Caco-2 (cell line): ENCODE measurements around the gene RASGRP1. TPM values are rescaled to one million over a fixed set of nuclear protein-coding genes. Genes with fewer than 3 reads are reported as not detected.

Source experiments
- BruUV-seq: library from RNA; stranded (reverse); fragments of 400-500 nt; replicated peaks from 2 replicates; lab custom pipeline; 2021; lab: Mats Ljungman, UMichigan
- CTCF ChIA-PET: fragments of 300-600 bp; sonication (Branson Sonifier 250); formaldehyde crosslinking; loops from one replicate; lab custom pipeline; 2022; ENCODE audit warnings: antibody characterized with exemption; lab: Charles Lee
- POLR2A ChIA-PET: fragments of 300-600 bp; sonication (Branson Sonifier 250); formaldehyde crosslinking; loops from one replicate; lab custom pipeline; 2022; ENCODE audit warnings: antibody characterized with exemption; lab: Charles Lee
- DNase-seq, 2 experiments: peaks; one replicate each; pipeline versions ENCODE4 v3.0.0 to v3.0.0-alpha.2; 2020 to 2022
- H3K27me3 ChIP-seq: replicated peaks from 2 replicates; pipeline ENCODE4 v1.6.0; 2011; ENCODE audit warnings: low read length; ENCODE audit not compliant: control insufficient read depth, insufficient read depth
- H3K36me3 ChIP-seq: 2 replicates; pipeline ENCODE4 v1.5.1; 2011; ENCODE audit warnings: low read length; ENCODE audit not compliant: control insufficient read depth, insufficient read depth
- H3K4me1 ChIP-seq: fragments of 250-450 bp; sonication (Bioruptor Pico); 2 replicates; pipeline ENCODE4 v1.5.1; 2020; ENCODE audit warnings: mild to moderate bottlenecking
- H3K4me3 ChIP-seq: 2 replicates; pipeline ENCODE4 v1.5.1; 2011; ENCODE audit warnings: low read depth, mild to moderate bottlenecking, control low read depth, low read length
- H3K9me3 ChIP-seq: fragments of 250-450 bp; sonication (Bioruptor Pico); 2 replicates; pipeline ENCODE4 v1.5.1; 2020; ENCODE audit warnings: mild to moderate bottlenecking, moderate library complexity
- H3K27ac Mint-ChIP-seq: one replicate; pipeline ENCODE4 v1.8.0; 2022; ENCODE audit warnings: mixed read lengths; ENCODE audit not compliant: unreplicated experiment
- H3K27me3 Mint-ChIP-seq: one replicate; pipeline ENCODE4 v1.8.0; 2022; ENCODE audit warnings: mixed read lengths; ENCODE audit not compliant: insufficient read depth, unreplicated experiment
- H3K36me3 Mint-ChIP-seq: one replicate; pipeline ENCODE4 v1.8.0; 2022; ENCODE audit warnings: mild to moderate bottlenecking, mixed read lengths; ENCODE audit not compliant: insufficient read depth, unreplicated experiment
- H3K4me1 Mint-ChIP-seq: one replicate; pipeline ENCODE4 v1.8.0; 2022; ENCODE audit warnings: low read depth, mixed read lengths; ENCODE audit not compliant: unreplicated experiment
- H3K4me3 Mint-ChIP-seq: one replicate; pipeline ENCODE4 v1.8.0; 2022; ENCODE audit warnings: mild to moderate bottlenecking, moderate library complexity, mixed read lengths; ENCODE audit not compliant: unreplicated experiment
- H3K9me3 Mint-ChIP-seq: one replicate; pipeline ENCODE4 v1.8.0; 2022; ENCODE audit warnings: mixed read lengths; ENCODE audit not compliant: unreplicated experiment
- CTCF ChIP-seq, 2 experiments: fragments of 200-600 bp in 1 of 2; IDR thresholded peaks; 1 replicate in 1 of 2; 2 replicates in 1 of 2; pipeline versions ENCODE4 v1.5.1 to v1.8.0; 2011 to 2022; ENCODE audit warnings: antibody characterized with exemption in 1 of 2, control low read depth in 1 of 2, inconsistent platforms in 1 of 2, low read depth in 1 of 2, low read length in 1 of 2, mild to moderate bottlenecking in 1 of 2, moderate library complexity in 1 of 2; ENCODE audit not compliant: insufficient read depth in 1 of 2, severe bottlenecking in 1 of 2, unreplicated experiment in 1 of 2
- intact Hi-C: fragments of 100-400 bp; cut with micrococcal nuclease; formaldehyde crosslinking; loops from one replicate; pipeline ENCODE4 v1.10.0; 2022; ENCODE audit not compliant: unreplicated experiment
- total RNA-seq: library from RNA; stranded (reverse); gene quantifications from 2 replicates; pipeline ENCODE4 v1.2.3, GENCODE V29; 2022

Gene RASGRP1
- total RNA-seq, 1 experiment from 2014 or later = 7.3 TPM

GRCh38 chr15:38530113-38530512 is 34.5 kb downstream of the RASGRP1 start:
- H3K36me3 Mint-ChIP-seq = no peaks in the 10 kb centered on the region
- no peaks in the 10 kb centered on the region for H3K4me1 Mint-ChIP-seq
- intact Hi-C loops = no loop called here
- no peak for TF ChIP-seq CTCF (IDR thresholded peaks at IDR 0.05; ENCODE audit: insufficient read depth in 1 of 2, low read depth in 1 of 2, low read length in 1 of 2, severe bottlenecking in 1 of 2, unreplicated experiment in 1 of 2)
- POLR2A ChIA-PET = no interaction called here
- Histone ChIP-seq H3K4me1 (no peaks in the 10 kb centered on the region), H3K9me3 (no peaks in the 10 kb centered on the region), H3K27me3 (no peaks in the 10 kb centered on the region), H3K36me3 (no peaks in the 10 kb centered on the region), H3K4me3 (no peak overlapping the region)
- H3K4me3 Mint-ChIP-seq = no peak overlapping the region
- no peaks in the 10 kb centered on the region for H3K9me3 Mint-ChIP-seq
- no TSS peak for BruUV-seq
- no peaks in the 10 kb centered on the region for H3K27me3 Mint-ChIP-seq
- CTCF ChIA-PET = no interaction called here
- H3K27ac Mint-ChIP-seq = no peak overlapping the region
- DNase-seq = no peak

GRCh38 chr15:38528294-38528693 is 36.3 kb downstream of the RASGRP1 start:
- intact Hi-C loops = no loop called here
- Histone ChIP-seq H3K9me3 (no peaks in the 10 kb centered on the region), H3K4me1 (no peaks in the 10 kb centered on the region), H3K27me3 (no peaks in the 10 kb centered on the region), H3K36me3 (no peaks in the 10 kb centered on the region), H3K4me3 (no peak overlapping the region)
- no peaks in the 10 kb centered on the region for H3K4me1 Mint-ChIP-seq
- TF ChIP-seq CTCF (IDR thresholded peaks at IDR 0.05; ENCODE audit: insufficient read depth in 1 of 2, low read depth in 1 of 2, low read length in 1 of 2, severe bottlenecking in 1 of 2, unreplicated experiment in 1 of 2) = no peak
- H3K9me3 Mint-ChIP-seq = no peaks in the 10 kb centered on the region
- no peaks in the 10 kb centered on the region for H3K36me3 Mint-ChIP-seq
- POLR2A ChIA-PET = interaction anchor here (0.5 kb wide), 1 partner anchor 1280 kb away, joined by 3 read pairs; no protein-coding TSS in a partner anchor
- BruUV-seq = no TSS peak
- no peak for DNase-seq
- no peaks in the 10 kb centered on the region for H3K27me3 Mint-ChIP-seq
- H3K27ac Mint-ChIP-seq = no peak overlapping the region
- CTCF ChIA-PET = no interaction called here
- H3K4me3 Mint-ChIP-seq = no peak overlapping the region

- Histone ChIP-seq H3K27me3 (no peaks in the 10 kb centered on the region), H3K36me3 (no peaks in the 10 kb centered on the region), H3K4me1 (no peaks in the 10 kb centered on the region), H3K9me3 (no peaks in the 10 kb centered on the region), H3K4me3 (no peak overlapping the region)
- no peaks in the 10 kb centered on the region for H3K27me3 Mint-ChIP-seq
- H3K4me3 Mint-ChIP-seq = no peak overlapping the region
- BruUV-seq = no TSS peak
- no peaks in the 10 kb centered on the region for H3K9me3 Mint-ChIP-seq
- no peak for TF ChIP-seq CTCF (IDR thresholded peaks at IDR 0.05; ENCODE audit: insufficient read depth in 1 of 2, low read depth in 1 of 2, low read length in 1 of 2, severe bottlenecking in 1 of 2, unreplicated experiment in 1 of 2)
- DNase-seq = no peak
- H3K36me3 Mint-ChIP-seq = no peaks in the 10 kb centered on the region
- no peaks in the 10 kb centered on the region for H3K4me1 Mint-ChIP-seq
- intact Hi-C loops = no loop called here
- ChIA-PET POLR2A (no interaction called here), CTCF (no interaction called here)
- no peak overlapping the region for H3K27ac Mint-ChIP-seq
These were observed 38.5 kb downstream of the RASGRP1 start for GRCh38 chr15:38526158-38526557.
